Measurements from ENCODE around the gene SSU72.
A peak's percentile ranks its signal among the peaks of the same experiment; 100 is the strongest.
"Not testable (repeated sequence)": the region's sequence is repeated elsewhere in the genome, so short reads cannot be mapped to it uniquely, and the experiment has no call there.

Gene SSU72

DNA sequence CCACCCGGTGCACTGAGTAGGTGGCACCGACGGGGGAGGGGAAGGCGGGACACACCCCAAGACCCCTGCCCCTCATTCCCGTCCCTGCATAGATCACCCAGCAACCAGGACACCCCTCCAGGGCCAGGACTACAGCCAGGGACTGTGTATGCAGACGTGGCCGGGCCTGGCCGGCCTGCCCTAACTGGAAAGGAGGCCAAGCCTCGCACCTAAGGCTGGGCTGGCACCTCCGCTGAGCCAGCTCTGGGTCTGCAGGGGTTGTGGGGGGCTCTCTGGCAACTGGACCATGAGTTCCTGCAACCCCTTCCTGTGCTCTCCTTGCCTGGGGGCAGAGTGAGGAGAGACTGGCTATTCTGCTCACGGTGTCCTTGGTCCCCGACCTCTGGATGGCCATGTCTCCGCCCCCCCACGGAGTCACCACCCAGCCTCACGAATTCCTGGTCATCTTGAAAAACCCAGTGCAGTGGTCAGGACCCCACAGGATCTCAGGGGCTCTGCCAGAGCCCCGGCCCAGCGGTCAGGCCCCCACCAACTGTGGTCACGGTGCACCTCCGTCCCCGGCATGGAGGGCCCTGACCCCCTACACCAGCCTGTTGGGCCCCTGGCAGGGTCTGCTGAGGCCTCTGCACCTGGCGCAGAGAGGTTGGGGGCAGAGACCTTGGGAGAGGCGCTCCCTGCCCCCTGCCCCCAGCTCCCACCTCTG is 26.3 kb upstream of the SSU72 start:
- Histone ChIP-seq H3K4me3 (ENCODE audit: extremely low read depth, insufficient read depth, low read length, poor library complexity, severe bottlenecking) (no peak overlapping the region), H3K9me3 (ENCODE audit: control insufficient read depth, low read length) (no peaks in the 10 kb centered on the region), H3K27ac (ENCODE audit: low read depth, low read length, severe bottlenecking) (no peak overlapping the region), H3K4me1 (ENCODE audit: control insufficient read depth, insufficient read depth, low read length, poor library complexity, severe bottlenecking) (peaks cover 3% of the 10 kb centered on the region), H3K36me3 (ENCODE audit: control insufficient read depth, insufficient read depth, low read length) (no peaks in the 10 kb centered on the region)
- WGBS, 2 experiments (ENCODE audit: insufficient coverage in 2 of 2) = 71 to 74% methylated on average over 18 of the region's 22 CpGs

DNA sequence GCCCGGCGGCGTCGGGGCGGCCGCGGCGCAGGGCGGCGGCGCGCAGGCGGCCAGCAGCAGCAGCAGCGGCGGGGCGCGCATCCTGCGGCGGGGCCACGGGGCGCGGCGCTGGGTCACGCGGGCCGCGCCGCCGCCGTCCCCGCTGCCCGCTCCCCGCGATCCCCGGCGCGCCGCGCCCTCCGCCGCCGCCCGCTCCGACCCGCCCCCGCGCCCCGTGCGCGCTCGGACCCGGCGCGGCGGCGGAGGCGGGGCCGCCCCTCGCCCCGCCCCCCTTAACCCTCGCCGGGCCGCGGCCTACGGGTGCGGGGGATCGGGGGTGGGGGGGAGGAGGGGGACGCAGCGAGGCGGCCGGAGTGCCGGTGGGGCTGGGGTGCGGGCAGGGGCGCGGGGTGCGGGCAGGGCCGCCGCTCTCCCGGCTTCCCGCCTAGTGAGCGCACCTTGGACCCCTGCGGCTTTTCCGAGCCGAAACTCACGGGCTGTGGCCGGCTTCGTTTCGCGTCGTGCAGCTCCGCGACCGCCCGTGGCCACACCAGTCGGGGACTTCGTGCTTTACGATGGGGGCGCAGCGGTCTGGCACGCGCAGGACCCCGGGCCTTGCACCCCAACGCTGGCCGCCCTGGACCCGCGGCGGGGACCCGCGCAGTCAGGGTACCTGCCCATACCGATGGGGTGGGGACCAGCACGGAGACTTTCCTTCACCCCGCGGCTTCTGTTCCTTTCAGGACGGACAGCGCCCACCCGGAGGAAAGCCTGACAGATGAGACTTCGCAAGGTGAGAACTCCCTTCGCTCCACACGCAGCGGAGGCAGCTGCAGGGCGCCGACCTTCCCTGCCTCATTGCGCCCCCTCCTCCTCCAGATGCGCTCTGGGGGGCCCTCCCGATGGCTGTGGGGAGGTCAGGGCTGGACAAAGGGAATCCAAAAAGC is 25.5 kb upstream of the SSU72 start, which contains the start of gene FNDC10:
Gene FNDC10, minus strand, starts transcription at position 201 of the 926 bp plus-strand sequence. Its CDS starts 120 bp downstream, at position 81.
- H3K27ac ChIP-seq (ENCODE audit: low read depth, low read length, severe bottlenecking) = no peak within 1 kb of the TSS
- WGBS, 2 experiments (ENCODE audit: insufficient coverage in 2 of 2) = 3 to 5% methylated on average over 55 to 64 of the region's 125 CpGs
- H3K9me3 ChIP-seq (ENCODE audit: control insufficient read depth, low read length) = no peaks in the 10 kb centered on the region
- peaks cover 3% of the 10 kb centered on the region for H3K4me1 ChIP-seq (ENCODE audit: control insufficient read depth, insufficient read depth, low read length, poor library complexity, severe bottlenecking)
- peak within 1 kb of the TSS; percentile 32 for H3K4me3 ChIP-seq (ENCODE audit: extremely low read depth, insufficient read depth, low read length, poor library complexity, severe bottlenecking)
- no peaks in the 10 kb centered on the region for H3K36me3 ChIP-seq (ENCODE audit: control insufficient read depth, insufficient read depth, low read length)

DNA sequence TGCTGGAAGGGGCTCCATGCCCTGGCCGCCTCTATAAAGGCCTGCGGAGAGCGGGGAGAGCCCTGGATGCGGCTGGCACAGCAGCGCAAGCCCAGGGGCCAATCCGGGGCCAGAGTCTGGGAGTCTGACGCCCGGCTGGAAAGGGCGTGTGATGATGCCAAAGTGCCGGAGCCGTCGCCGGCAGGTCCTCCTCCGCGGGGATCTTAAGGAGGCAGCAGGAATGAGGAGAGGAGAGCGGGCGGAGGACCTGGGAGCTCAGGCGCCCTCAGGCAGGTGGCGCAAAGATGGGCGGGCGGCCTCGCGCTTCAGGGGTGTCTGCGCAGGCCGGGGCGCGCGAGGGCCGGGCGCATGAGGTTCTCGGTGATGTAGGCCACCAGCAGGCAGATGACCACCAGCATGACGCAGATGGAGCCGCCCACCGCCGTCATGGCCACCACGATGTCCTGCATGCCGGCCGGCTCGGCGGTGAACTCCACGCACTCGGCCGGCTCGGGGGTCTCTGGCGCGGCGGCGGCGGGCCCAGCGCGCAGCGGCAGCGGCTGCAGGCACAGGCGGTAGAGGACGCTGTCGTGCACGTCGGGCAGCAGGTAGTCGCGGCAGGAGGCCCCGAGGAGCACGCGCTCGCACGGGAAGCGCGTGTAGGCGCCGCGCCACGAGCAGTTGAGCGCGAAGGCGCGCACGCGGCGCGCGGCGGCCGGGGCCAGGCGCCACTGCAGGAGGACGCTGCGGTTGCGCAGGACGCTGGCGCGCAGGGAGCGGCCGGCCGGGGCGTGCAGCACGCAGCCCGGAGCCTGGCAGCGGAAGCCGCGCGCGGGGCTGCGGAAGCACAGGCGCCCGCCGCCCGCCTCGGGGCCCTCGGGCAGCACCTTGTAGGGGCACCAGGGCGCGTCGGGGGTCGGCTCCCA is 24.6 kb upstream of the SSU72 start:
- Histone ChIP-seq H3K4me3 (ENCODE audit: extremely low read depth, insufficient read depth, low read length, poor library complexity, severe bottlenecking) (peak overlapping the region; percentile 22), H3K27ac (ENCODE audit: low read depth, low read length, severe bottlenecking) (no peak overlapping the region)
- WGBS, 2 experiments (ENCODE audit: insufficient coverage in 2 of 2) = 21 to 25% methylated on average over 75 to 110 of the region's 111 CpGs

DNA sequence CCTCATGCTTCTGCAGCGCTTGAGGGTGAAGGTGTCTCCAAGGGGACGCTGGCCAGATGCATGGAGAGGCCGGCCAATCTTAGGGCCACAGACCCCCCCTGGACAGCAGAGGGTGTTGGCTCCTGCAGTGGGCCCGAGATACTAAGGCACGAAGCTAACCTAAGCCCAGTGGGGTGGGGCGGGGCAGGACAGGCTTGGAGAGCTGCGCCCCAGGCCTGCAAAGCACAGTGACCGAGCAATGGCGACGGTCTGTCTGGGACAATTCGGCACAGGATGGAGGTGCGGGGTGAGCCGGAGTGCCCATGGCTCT is 24.0 kb upstream of the SSU72 start:
- Histone ChIP-seq H3K36me3 (ENCODE audit: control insufficient read depth, insufficient read depth, low read length) (no peaks in the 10 kb centered on the region), H3K4me1 (ENCODE audit: control insufficient read depth, insufficient read depth, low read length, poor library complexity, severe bottlenecking) (peaks cover 3% of the 10 kb centered on the region), H3K4me3 (ENCODE audit: extremely low read depth, insufficient read depth, low read length, poor library complexity, severe bottlenecking) (no peak overlapping the region), H3K9me3 (ENCODE audit: control insufficient read depth, low read length) (no peaks in the 10 kb centered on the region), H3K27ac (ENCODE audit: low read depth, low read length, severe bottlenecking) (no peak overlapping the region)
- 94 to 97% methylated on average over 12 to 13 of the region's 13 CpGs for WGBS, 2 experiments (ENCODE audit: insufficient coverage in 2 of 2)

More for the DNA sequence above, 24.6 kb upstream of the SSU72 start:
- Histone ChIP-seq H3K9me3 (ENCODE audit: control insufficient read depth, low read length) (no peaks in the 10 kb centered on the region), H3K36me3 (ENCODE audit: control insufficient read depth, insufficient read depth, low read length) (no peaks in the 10 kb centered on the region), H3K4me1 (ENCODE audit: control insufficient read depth, insufficient read depth, low read length, poor library complexity, severe bottlenecking) (peaks cover 3% of the 10 kb centered on the region)

DNA sequence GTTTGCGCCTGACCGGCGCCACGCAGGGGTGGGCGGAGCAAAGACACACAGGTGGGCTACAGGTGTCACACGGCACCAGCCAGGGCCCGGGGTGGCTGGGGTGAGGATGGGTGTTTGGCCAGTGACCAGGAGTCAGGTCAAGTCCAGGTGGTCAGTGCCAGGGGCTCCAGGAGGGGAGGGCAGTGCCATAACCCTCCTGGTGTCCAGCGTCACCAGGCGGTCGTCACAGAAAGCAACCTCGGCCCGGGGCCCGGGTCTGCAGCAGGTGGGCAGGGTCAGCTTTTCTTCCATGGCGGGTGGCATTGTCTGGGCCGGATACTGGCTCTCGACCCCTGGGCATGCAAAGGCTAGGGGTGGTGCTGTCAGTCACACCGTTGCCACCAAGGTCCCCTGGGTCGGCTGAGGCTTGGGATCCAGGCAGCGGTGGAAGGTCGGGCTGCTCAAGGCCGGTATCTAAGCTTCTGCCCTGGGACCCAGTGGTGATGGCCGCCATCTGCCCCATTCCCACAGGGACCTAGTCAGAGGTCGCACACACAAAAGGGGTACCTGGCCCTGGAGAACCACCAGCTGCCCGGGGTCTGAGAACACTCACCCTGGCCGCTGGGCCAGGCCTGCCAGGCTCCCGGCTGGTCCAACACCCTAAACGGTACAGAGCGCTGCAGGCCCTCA is 23.5 kb upstream of the SSU72 start:
- 90 to 95% methylated on average over 22 to 28 of the region's 28 CpGs for WGBS, 2 experiments (ENCODE audit: insufficient coverage in 2 of 2)
- no peaks in the 10 kb centered on the region for H3K9me3 ChIP-seq (ENCODE audit: control insufficient read depth, low read length)
- no peak overlapping the region for H3K4me3 ChIP-seq (ENCODE audit: extremely low read depth, insufficient read depth, low read length, poor library complexity, severe bottlenecking)

DNA sequence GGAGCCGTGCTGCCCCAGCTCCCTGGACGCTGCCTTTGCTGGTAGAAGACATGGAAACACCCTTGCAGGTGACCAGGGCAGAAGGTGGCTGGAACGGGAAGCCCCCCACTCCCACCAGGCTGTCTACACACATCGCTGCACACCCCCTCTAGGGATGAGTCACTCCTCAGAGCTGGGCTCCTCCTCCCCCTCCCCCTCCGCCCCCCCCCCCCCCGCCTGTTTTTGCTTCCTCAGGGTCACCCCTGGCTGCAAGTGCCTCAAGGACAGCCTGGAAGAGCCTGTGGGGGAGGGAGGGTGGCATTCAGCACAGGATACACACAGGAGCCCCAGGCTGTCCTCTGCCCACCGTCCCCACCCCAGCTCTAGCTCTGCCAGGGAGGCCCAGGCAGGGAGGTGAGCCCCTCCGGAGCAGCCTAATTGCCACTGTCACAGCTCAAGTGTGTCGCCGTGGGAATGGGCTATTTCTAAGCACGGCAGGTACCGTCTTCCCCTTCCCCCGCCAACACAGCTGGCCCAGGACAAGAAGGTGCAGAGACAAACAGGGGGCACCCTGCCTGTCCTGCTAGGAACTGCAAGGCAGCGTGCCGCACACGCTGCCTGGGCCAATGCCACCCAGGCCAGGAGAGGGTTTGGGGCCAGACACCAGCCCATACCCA is 22.7 kb upstream of the SSU72 start:
- Histone ChIP-seq H3K9me3 (ENCODE audit: control insufficient read depth, low read length) (no peaks in the 10 kb centered on the region), H3K36me3 (ENCODE audit: control insufficient read depth, insufficient read depth, low read length) (no peaks in the 10 kb centered on the region), H3K4me3 (ENCODE audit: extremely low read depth, insufficient read depth, low read length, poor library complexity, severe bottlenecking) (no peak overlapping the region), H3K4me1 (ENCODE audit: control insufficient read depth, insufficient read depth, low read length, poor library complexity, severe bottlenecking) (peaks cover 3% of the 10 kb centered on the region), H3K27ac (ENCODE audit: low read depth, low read length, severe bottlenecking) (no peak overlapping the region)
- 21 to 41% methylated on average over 8 to 12 of the region's 16 CpGs for WGBS, 2 experiments (ENCODE audit: insufficient coverage in 2 of 2)

More for the DNA sequence above, 23.5 kb upstream of the SSU72 start:
- Histone ChIP-seq H3K4me1 (ENCODE audit: control insufficient read depth, insufficient read depth, low read length, poor library complexity, severe bottlenecking) (peaks cover 3% of the 10 kb centered on the region), H3K36me3 (ENCODE audit: control insufficient read depth, insufficient read depth, low read length) (no peaks in the 10 kb centered on the region), H3K27ac (ENCODE audit: low read depth, low read length, severe bottlenecking) (no peak overlapping the region)

DNA sequence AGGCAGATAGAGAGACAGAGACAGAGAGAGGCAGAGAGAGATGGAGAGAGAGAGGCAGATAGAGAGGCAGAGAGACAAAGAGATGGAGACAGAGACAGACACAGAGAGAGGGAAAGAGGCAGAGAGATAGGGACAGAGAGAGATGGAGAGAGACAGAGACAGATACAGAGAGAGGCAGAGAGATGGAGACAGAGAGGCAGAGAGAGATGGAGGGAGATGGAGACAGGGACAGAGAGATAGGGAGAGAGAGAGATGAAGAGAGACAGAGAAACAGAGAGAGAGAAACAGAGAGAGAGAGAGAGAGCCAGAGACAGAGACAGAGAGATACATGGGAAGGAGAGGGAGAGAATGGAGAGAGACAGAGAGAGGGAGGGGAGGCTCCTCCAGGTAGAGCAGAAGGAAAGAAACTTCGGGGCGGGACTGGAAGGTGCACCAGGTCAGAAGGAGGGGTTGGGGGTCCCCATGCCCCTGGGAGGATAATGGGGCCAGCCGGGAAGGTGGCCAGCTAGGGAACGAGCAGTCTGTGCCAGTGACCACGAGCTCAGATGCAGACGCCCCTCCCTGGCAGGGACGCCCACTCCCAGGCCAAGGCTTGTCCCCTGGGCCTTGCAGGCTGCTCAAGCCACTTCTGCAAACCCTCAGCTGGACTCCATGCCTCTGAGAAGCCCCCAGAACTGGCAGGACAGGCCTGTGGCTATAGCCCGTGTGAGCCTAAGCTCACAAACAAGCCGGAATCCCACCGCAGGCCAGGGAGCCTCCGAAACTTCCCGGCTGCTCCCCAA is 22.0 kb upstream of the SSU72 start:
- WGBS, 2 experiments (ENCODE audit: insufficient coverage in 2 of 2) = 42 to 55% methylated on average over 10 to 12 of the region's 12 CpGs
- H3K4me1 ChIP-seq (ENCODE audit: control insufficient read depth, insufficient read depth, low read length, poor library complexity, severe bottlenecking) = peaks cover 3% of the 10 kb centered on the region
- no peak overlapping the region for H3K27ac ChIP-seq (ENCODE audit: low read depth, low read length, severe bottlenecking)
- no peaks in the 10 kb centered on the region for H3K36me3 ChIP-seq (ENCODE audit: control insufficient read depth, insufficient read depth, low read length)
- no peaks in the 10 kb centered on the region for H3K9me3 ChIP-seq (ENCODE audit: control insufficient read depth, low read length)
- H3K4me3 ChIP-seq (ENCODE audit: extremely low read depth, insufficient read depth, low read length, poor library complexity, severe bottlenecking) = no peak overlapping the region

- not testable (repeated sequence) for H3K9me3 ChIP-seq (ENCODE audit: control insufficient read depth, low read length); H3K4me1 ChIP-seq (ENCODE audit: control insufficient read depth, insufficient read depth, low read length, poor library complexity, severe bottlenecking); H3K4me3 ChIP-seq (ENCODE audit: extremely low read depth, insufficient read depth, low read length, poor library complexity, severe bottlenecking); H3K27ac ChIP-seq (ENCODE audit: low read depth, low read length, severe bottlenecking); H3K36me3 ChIP-seq (ENCODE audit: control insufficient read depth, insufficient read depth, low read length)
- 84 to 85% methylated on average over 2 of the region's 2 CpGs for WGBS, 2 experiments (ENCODE audit: insufficient coverage in 2 of 2)
These were observed 20.7 kb upstream of the SSU72 start for GRCh38 chr1:1595341-1595740.

GRCh38 chr1:1594602-1595260 is 20.1 kb upstream of the SSU72 start:
- peaks cover 3% of the 10 kb centered on the region for H3K4me1 ChIP-seq (ENCODE audit: control insufficient read depth, insufficient read depth, low read length, poor library complexity, severe bottlenecking)
- H3K27ac ChIP-seq (ENCODE audit: low read depth, low read length, severe bottlenecking) = no peak overlapping the region
- H3K9me3 ChIP-seq (ENCODE audit: control insufficient read depth, low read length) = no peaks in the 10 kb centered on the region
- H3K36me3 ChIP-seq (ENCODE audit: control insufficient read depth, insufficient read depth, low read length) = no peaks in the 10 kb centered on the region
- no peak overlapping the region for H3K4me3 ChIP-seq (ENCODE audit: extremely low read depth, insufficient read depth, low read length, poor library complexity, severe bottlenecking)
- WGBS, 2 experiments (ENCODE audit: insufficient coverage in 2 of 2) = 63 to 84% methylated on average over 6 to 10 of the region's 10 CpGs
